HepG2 (cell line): ENCODE measurements around the gene BRAF.

Experiments
- AGO2 ChIP-seq: fragments of 200-400 bp; formaldehyde crosslinking; optimal IDR thresholded peaks from 2 replicates; pipeline ENCODE3; 2017; ENCODE audit warnings: mild to moderate bottlenecking, low read depth, low read length, moderate library complexity
- HDAC6 ChIP-seq: fragments of 200-600 bp; sonication (generic); IDR thresholded peaks from 2 replicates; pipeline ENCODE4 v1.7.0; 2017; ENCODE audit warnings: mild to moderate bottlenecking, antibody characterized with exemption, low read length, low read depth
- KAT8 ChIP-seq: IDR thresholded peaks from 2 replicates; pipeline ENCODE4 v1.6.1; 2016; ENCODE audit warnings: missing genetic modification reagents, missing compliant biosample characterization
- KDM1A ChIP-seq: IDR thresholded peaks from 2 replicates; pipeline ENCODE4 v1.6.1; 2016; ENCODE audit warnings: missing compliant biosample characterization
- POLR2AphosphoS5 ChIP-seq: IDR thresholded peaks from 2 replicates; pipeline ENCODE4 v1.6.1; 2012; ENCODE audit warnings: low read depth, low read length
- TCF7 ChIP-seq: sonication (generic); IDR thresholded peaks from 2 replicates; pipeline ENCODE4 v1.6.1; 2016; ENCODE audit warnings: antibody characterized with exemption, low read depth
- ZC3H4 ChIP-seq: sonication (generic); formaldehyde crosslinking; IDR thresholded peaks from 2 replicates; pipeline ENCODE4 v1.4.0; 2020; ENCODE audit warnings: missing genetic modification reagents, borderline replicate concordance
- ZNF292 ChIP-seq: sonication (generic); formaldehyde crosslinking; IDR thresholded peaks from 2 replicates; pipeline ENCODE4 v1.8.1; 2022; ENCODE audit warnings: mild to moderate bottlenecking, low read depth, missing genetic modification reagents, borderline replicate concordance
- ZNF672 ChIP-seq: sonication (generic); formaldehyde crosslinking; IDR thresholded peaks from 2 replicates; pipeline ENCODE4 v1.8.1; 2022; ENCODE audit warnings: missing genetic modification reagents
- TF ChIP-seq, protein P1 (sequence below): sonication (generic); formaldehyde crosslinking; IDR thresholded peaks from 2 replicates; pipeline ENCODE4 v1.5.0; 2020; ENCODE audit warnings: mild to moderate bottlenecking, missing genetic modification reagents, moderate library complexity
- TF ChIP-seq, protein P2 (sequence below): conservative IDR thresholded peaks from 2 replicates; pipeline ENCODE4 v1.6.1; 2018; ENCODE audit warnings: missing genetic modification reagents
- TF ChIP-seq, protein P3 (sequence below): sonication (generic); formaldehyde crosslinking; IDR thresholded peaks from 2 replicates; pipeline ENCODE4 v1.4.0; 2020; ENCODE audit warnings: missing genetic modification reagents, borderline replicate concordance

DNA sequence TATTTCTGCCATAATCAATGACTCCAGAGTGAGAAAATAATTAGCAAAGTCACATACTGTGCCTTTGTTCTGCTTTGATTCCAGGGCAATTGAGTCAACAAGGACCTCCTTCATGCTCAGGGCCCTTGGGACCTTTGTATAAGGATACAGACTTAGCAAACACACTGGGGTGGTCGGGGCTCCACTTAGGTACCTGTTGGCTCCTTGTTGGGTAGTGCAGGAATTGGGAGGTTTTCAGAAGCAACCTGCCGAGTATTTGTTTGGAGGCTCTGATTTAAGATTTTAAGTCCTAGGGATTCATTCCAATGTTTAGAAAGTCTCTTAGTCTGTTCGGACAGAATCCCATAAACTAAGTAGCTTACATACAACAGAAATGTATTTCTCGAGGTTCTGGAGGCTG, 249.0 kb downstream of the BRAF start:
- TF ChIP-seq AGO2 (no peak), ZC3H4 (CRISPR knock-in tag) (no peak), KDM1A (CRISPR knock-in tag) (no peak), ZNF292 (CRISPR knock-in tag) (no peak), TCF7 (no peak), KAT8 (CRISPR knock-in tag) (no peak), ZNF672 (no peak), POLR2AphosphoS5 (no peak), HDAC6 (no peak)
- TF ChIP-seq, protein P1, sequence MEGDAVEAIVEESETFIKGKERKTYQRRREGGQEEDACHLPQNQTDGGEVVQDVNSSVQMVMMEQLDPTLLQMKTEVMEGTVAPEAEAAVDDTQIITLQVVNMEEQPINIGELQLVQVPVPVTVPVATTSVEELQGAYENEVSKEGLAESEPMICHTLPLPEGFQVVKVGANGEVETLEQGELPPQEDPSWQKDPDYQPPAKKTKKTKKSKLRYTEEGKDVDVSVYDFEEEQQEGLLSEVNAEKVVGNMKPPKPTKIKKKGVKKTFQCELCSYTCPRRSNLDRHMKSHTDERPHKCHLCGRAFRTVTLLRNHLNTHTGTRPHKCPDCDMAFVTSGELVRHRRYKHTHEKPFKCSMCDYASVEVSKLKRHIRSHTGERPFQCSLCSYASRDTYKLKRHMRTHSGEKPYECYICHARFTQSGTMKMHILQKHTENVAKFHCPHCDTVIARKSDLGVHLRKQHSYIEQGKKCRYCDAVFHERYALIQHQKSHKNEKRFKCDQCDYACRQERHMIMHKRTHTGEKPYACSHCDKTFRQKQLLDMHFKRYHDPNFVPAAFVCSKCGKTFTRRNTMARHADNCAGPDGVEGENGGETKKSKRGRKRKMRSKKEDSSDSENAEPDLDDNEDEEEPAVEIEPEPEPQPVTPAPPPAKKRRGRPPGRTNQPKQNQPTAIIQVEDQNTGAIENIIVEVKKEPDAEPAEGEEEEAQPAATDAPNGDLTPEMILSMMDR (CRISPR knock-in tag) = no peak
- TF ChIP-seq, protein P2, sequence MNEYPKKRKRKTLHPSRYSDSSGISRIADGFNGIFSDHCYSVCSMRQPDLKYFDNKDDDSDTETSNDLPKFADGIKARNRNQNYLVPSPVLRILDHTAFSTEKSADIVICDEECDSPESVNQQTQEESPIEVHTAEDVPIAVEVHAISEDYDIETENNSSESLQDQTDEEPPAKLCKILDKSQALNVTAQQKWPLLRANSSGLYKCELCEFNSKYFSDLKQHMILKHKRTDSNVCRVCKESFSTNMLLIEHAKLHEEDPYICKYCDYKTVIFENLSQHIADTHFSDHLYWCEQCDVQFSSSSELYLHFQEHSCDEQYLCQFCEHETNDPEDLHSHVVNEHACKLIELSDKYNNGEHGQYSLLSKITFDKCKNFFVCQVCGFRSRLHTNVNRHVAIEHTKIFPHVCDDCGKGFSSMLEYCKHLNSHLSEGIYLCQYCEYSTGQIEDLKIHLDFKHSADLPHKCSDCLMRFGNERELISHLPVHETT (CRISPR knock-in tag) = no peak
- TF ChIP-seq, protein P3, sequence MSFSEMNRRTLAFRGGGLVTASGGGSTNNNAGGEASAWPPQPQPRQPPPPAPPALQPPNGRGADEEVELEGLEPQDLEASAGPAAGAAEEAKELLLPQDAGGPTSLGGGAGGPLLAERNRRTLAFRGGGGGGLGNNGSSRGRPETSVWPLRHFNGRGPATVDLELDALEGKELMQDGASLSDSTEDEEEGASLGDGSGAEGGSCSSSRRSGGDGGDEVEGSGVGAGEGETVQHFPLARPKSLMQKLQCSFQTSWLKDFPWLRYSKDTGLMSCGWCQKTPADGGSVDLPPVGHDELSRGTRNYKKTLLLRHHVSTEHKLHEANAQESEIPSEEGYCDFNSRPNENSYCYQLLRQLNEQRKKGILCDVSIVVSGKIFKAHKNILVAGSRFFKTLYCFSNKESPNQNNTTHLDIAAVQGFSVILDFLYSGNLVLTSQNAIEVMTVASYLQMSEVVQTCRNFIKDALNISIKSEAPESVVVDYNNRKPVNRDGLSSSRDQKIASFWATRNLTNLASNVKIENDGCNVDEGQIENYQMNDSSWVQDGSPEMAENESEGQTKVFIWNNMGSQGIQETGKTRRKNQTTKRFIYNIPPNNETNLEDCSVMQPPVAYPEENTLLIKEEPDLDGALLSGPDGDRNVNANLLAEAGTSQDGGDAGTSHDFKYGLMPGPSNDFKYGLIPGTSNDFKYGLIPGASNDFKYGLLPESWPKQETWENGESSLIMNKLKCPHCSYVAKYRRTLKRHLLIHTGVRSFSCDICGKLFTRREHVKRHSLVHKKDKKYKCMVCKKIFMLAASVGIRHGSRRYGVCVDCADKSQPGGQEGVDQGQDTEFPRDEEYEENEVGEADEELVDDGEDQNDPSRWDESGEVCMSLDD (CRISPR knock-in tag) = no peak
